ENCODE measurements around the gene SEMA4D.

The SEMA4D gene

DNA sequence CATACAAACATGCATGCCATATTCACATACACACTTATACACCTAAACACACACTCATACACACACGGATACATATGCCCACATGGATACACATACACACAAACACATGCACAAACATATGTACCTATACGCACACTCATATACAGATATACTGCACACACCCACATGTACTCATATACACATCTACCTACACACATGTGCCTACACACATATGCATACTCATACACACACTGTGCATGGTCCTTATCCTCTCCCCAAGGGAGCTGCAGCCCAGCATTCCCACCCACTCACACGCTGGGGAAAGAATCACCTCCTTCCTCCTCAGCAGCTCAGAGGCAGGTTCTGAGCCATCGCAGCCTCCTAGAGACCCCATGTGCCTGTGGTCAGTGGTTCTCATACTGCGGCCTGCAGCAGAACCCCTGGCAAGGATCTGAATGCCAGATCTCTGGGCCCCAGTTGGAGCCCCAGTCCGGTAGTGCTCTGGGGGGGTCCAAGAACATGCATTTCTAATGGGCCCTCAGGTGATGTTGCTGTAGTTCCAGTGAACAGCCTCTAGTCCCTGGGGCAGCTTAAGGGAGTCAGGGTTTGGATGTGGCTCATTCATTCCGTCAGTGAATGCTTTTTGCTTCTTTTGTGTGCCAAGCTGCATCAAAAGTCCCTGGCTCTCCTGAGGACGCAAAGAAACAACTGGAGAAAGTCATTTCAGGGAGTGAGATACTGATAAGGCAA lies 39.0 kb downstream of the SEMA4D start:
- Histone ChIP-seq H3K4me3 (ENCODE audit: low read depth, low read length) (no peak overlapping the region), H3K36me3 (replicated peaks) (no peaks in the 10 kb centered on the region), H3K27ac (no peak overlapping the region), H3K27me3 (replicated peaks) (no peaks in the 10 kb centered on the region)
- DNase-seq, result no peak
- no peak for TF ChIP-seq CTCF (IDR thresholded peaks at IDR 0.05; ENCODE audit: low read depth, low read length, missing control alignments)
- in situ Hi-C loops (cut with HindIII; ENCODE audit: low pct_ligation_motif_present, low sequenced_read_pairs), result no loop called here

DNA sequence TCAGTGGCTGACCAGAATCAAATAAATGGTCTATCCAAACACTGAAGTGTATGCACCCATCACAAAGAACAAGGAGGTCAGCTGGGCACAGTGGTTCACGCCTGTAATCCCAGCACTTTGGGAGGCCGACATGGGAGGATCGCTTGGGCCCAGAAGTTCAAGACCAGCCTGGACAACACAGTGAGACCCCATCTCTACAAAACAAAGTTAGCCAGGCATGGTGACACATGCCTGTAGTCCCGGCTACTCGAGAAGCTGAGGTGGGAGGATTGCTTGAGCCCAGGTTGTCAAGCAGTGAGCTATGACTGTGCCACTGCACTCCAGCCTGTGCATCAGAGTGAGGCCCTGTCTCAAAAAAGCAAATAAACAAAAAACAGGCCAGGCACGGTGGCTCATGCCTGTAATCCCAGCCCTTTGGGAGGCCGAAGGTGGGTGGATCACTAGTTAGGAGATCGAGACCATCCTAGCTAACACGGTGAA lies 40.5 kb downstream of the SEMA4D start:
- in situ Hi-C loops (cut with HindIII; ENCODE audit: low pct_ligation_motif_present, low sequenced_read_pairs), result no loop called here
- no peak for DNase-seq
- no peak overlapping the region for H3K27ac ChIP-seq
- no peak overlapping the region for H3K4me3 ChIP-seq (ENCODE audit: low read depth, low read length)
- H3K27me3 ChIP-seq (replicated peaks), result no peaks in the 10 kb centered on the region
- TF ChIP-seq CTCF (IDR thresholded peaks at IDR 0.05; ENCODE audit: low read depth, low read length, missing control alignments), result no peak
- no peaks in the 10 kb centered on the region for H3K36me3 ChIP-seq (replicated peaks)

DNA sequence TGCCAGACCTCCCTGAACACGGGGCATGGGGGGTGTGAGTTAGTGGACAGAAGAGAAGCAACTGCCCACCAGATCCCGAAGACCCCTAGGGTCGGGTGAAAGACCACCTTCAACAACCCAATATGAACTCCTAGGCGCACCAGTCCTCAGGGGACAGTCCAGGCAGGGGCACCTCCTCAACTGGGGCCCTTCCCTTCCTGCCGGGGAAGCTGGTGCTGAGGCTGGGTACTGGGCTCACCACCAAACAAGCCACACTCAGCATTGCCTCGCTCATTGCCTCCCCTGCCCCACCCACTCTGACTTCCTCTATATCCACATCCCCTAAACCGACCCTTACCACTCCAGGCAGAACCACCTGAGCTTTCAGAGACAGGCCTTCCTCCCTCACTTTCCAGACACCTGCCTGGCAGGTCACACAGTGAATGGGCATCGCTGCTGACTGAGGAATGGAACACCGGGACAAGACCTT lies 42.5 kb downstream of the SEMA4D start:
- Histone ChIP-seq H3K36me3 (replicated peaks) (no peaks in the 10 kb centered on the region), H3K27me3 (replicated peaks) (no peaks in the 10 kb centered on the region), H3K27ac (no peak overlapping the region), H3K4me3 (ENCODE audit: low read depth, low read length) (no peak overlapping the region)
- DNase-seq, result no peak
- in situ Hi-C loops (cut with HindIII; ENCODE audit: low pct_ligation_motif_present, low sequenced_read_pairs), result no loop called here
- no peak for TF ChIP-seq CTCF (IDR thresholded peaks at IDR 0.05; ENCODE audit: low read depth, low read length, missing control alignments)

GRCh38 chr9:89454498-89455355 lies 43.2 kb downstream of the SEMA4D start:
- H3K27ac ChIP-seq, result no peak overlapping the region
- no peak for DNase-seq
- H3K36me3 ChIP-seq (replicated peaks), result no peaks in the 10 kb centered on the region
- no peak for TF ChIP-seq CTCF (IDR thresholded peaks at IDR 0.05; ENCODE audit: low read depth, low read length, missing control alignments)
- no peak overlapping the region for H3K4me3 ChIP-seq (ENCODE audit: low read depth, low read length)
- H3K27me3 ChIP-seq (replicated peaks), result no peaks in the 10 kb centered on the region
- in situ Hi-C loops (cut with HindIII; ENCODE audit: low pct_ligation_motif_present, low sequenced_read_pairs), result no loop called here

- in situ Hi-C loops (cut with HindIII; ENCODE audit: low pct_ligation_motif_present, low sequenced_read_pairs), result no loop called here
- Histone ChIP-seq H3K27ac (no peak overlapping the region), H3K4me3 (ENCODE audit: low read depth, low read length) (no peak overlapping the region), H3K27me3 (replicated peaks) (no peaks in the 10 kb centered on the region), H3K36me3 (replicated peaks) (no peaks in the 10 kb centered on the region)
- DNase-seq, result no peak
- no peak for TF ChIP-seq CTCF (IDR thresholded peaks at IDR 0.05; ENCODE audit: low read depth, low read length, missing control alignments)
These were observed 44.5 kb downstream of the SEMA4D start for GRCh38 chr9:89453452-89453851.

Measured in brain microvascular endothelial cell (primary cell).